Lower lobe of right lung (tissue), 2 donors: Measurements from ENCODE around the gene RTL9. TPM values are rescaled to one million over a fixed set of nuclear protein-coding genes. Genes with fewer than 3 reads are reported as not detected.

Experiments used
- ATAC-seq, 2 donors: fragments of 200-7000 bp; cut with Tn5 transposase; one replicate each; pipeline ENCODE4 v1.9.1; 2020 to 2022; ENCODE audit warnings: mild to moderate bottlenecking in 2 of 2, moderate library complexity in 2 of 2
- DNase-seq: peaks from one replicate; pipeline ENCODE4 v3.0.0-alpha.2; 2020
- H3K27ac ChIP-seq: fragments of 200-600 bp; one replicate; pipeline ENCODE4 v1.8.0; 2022
- H3K27me3 ChIP-seq: fragments of 200-600 bp; one replicate; pipeline ENCODE4 v1.8.0; 2022; ENCODE audit warnings: low read depth
- H3K36me3 ChIP-seq: fragments of 200-600 bp; one replicate; pipeline ENCODE4 v1.8.0; 2022; ENCODE audit warnings: mild to moderate bottlenecking
- H3K4me1 ChIP-seq: fragments of 200-600 bp; one replicate; pipeline ENCODE4 v1.8.0; 2022
- H3K4me3 ChIP-seq: fragments of 200-600 bp; one replicate; pipeline ENCODE4 v1.8.0; 2022; ENCODE audit warnings: mild to moderate bottlenecking
- H3K9me3 ChIP-seq: fragments of 200-600 bp; one replicate; pipeline ENCODE4 v1.8.0; 2022
- CTCF ChIP-seq: fragments of 200-600 bp; IDR thresholded peaks from one replicate; pipeline ENCODE4 v1.8.0; 2022; ENCODE audit warnings: antibody characterized with exemption, mild to moderate bottlenecking
- intact Hi-C: fragments of 100-400 bp; cut with DNase I; formaldehyde crosslinking; loops from one replicate; pipeline ENCODE4 v1.11.0; 2022
- total RNA-seq: library from RNA; stranded (reverse); fragmentation: NEBNext Ultra II Directional; extraction: Animal tissue kit (Norgen Biotek cat#: 25700); gene quantifications from one replicate; pipeline ENCODE4 v1.2.1, GENCODE V29; 2021
- donor health status: DM: no; HTN: yes; CAD: no; lungs with severe emphysema.

Gene RTL9
- total RNA-seq, 1 donor from 2014 or later = not detected

GRCh38 chrX:110316351-110317060 is 42.1 kb upstream of the RTL9 start:
- Histone ChIP-seq H3K4me3 (peak overlapping the region; percentile 70), H3K9me3 (no peaks in the 10 kb centered on the region), H3K27ac (no peak overlapping the region), H3K4me1 (no peaks in the 10 kb centered on the region), H3K27me3 (no peaks in the 10 kb centered on the region), H3K36me3 (no peaks in the 10 kb centered on the region)
- ATAC-seq (no peak), DNase-seq (no peak)
- TF ChIP-seq CTCF = no peak
- intact Hi-C loops = no loop called here

- peak; percentile 45 to 59 for ATAC-seq
- intact Hi-C loops = no loop called here
- H3K27me3 ChIP-seq = no peaks in the 10 kb centered on the region
- no peaks in the 10 kb centered on the region for H3K9me3 ChIP-seq
- peak overlapping the region; percentile 70 for H3K4me3 ChIP-seq
- peak; percentile 46 for DNase-seq
- no peaks in the 10 kb centered on the region for H3K4me1 ChIP-seq
- no peak for TF ChIP-seq CTCF
- peak overlapping the region; percentile 83 for H3K27ac ChIP-seq
- no peaks in the 10 kb centered on the region for H3K36me3 ChIP-seq
Observed at GRCh38 chrX:110317061-110317819, 41.4 kb upstream of the RTL9 start.

DNA sequence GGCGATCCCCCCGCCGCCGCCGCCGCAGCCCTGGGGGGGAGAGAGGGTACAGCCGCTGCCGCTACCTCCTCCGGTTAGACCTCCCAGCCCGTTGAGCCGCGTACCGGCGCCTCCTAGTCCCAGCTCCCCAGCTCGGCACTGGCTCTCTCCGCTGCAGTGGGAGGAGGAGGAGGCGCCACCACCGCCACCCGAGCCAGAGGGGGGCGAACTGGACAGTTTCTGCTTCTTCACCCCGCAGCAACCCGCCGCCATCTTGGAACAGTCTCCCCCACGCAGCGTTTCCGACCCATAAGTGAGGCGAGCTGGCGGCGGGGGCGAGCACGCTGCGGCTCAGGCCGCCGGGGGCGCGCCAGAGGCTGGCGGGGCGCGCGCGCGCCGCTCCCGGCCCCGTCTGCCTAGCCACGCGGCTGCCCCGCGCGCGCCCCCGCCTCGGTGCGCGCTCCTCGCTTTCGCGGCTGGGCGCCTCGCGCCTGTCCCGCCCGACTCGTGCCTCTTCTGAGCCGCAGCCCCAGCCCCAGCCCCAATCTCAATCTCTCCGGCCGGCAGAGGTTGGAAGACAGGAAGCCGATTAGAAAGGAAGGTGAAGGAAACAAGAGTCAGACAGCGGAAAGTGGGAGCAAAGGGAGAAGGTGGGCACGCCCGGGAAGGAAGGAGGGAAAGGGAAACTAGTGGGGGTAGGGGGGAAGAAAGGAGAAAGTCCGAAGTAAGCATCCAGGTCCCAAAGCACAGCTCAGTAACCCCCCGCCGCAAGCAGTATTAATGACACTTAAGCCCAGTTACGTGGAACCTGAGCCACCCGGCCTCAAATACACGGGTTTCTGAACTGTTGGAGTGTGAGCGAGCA is 40.6 kb upstream of the RTL9 start, which contains the start of gene AMMECR1:
AMMECR1 (minus strand) TSS at position 266 of the 844 bp plus-strand sequence; CDS start at position 252, 14 bp downstream.
- intact Hi-C loops = no loop called here
- H3K27me3 ChIP-seq = no peaks in the 10 kb centered on the region
- ATAC-seq = peak; percentile 95 to 99
- no peaks in the 10 kb centered on the region for H3K9me3 ChIP-seq
- H3K36me3 ChIP-seq = no peaks in the 10 kb centered on the region
- peak; percentile 86 for DNase-seq
- peak within 1 kb of the TSS; percentile 83 for H3K27ac ChIP-seq
- H3K4me1 ChIP-seq = no peaks in the 10 kb centered on the region
- TF ChIP-seq CTCF = no peak
- H3K4me3 ChIP-seq = peak within 1 kb of the TSS; percentile 70

DNA sequence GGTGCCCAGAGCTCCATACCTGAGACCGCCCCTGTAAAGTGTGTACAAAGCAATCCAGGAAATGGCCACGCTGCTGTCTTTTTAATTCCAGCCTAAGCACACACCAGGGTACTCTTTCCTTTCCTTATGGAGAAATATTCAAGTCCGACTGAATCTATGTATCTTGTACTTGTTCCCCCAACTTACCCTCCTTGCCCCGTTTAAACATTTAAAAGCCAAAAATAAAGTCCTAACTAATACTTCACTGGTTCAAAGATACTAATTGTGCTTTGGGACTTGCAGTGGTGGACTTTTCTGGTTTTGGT is 40.0 kb upstream of the RTL9 start:
- H3K27ac ChIP-seq = peak overlapping the region; percentile 75
- no peak for DNase-seq
- H3K4me1 ChIP-seq = no peaks in the 10 kb centered on the region
- no peaks in the 10 kb centered on the region for H3K9me3 ChIP-seq
- peak overlapping the region; percentile 70 for H3K4me3 ChIP-seq
- ATAC-seq = peak; percentile 60 to 66
- TF ChIP-seq CTCF = no peak
- H3K27me3 ChIP-seq = no peaks in the 10 kb centered on the region
- no peaks in the 10 kb centered on the region for H3K36me3 ChIP-seq
- intact Hi-C loops = no loop called here

- DNase-seq (no peak), ATAC-seq (no peak)
- H3K4me1 ChIP-seq = no peaks in the 10 kb centered on the region
- no peaks in the 10 kb centered on the region for H3K27me3 ChIP-seq
- no peaks in the 10 kb centered on the region for H3K36me3 ChIP-seq
- intact Hi-C loops = no loop called here
- no peaks in the 10 kb centered on the region for H3K9me3 ChIP-seq
- no peak for TF ChIP-seq CTCF
- no peak overlapping the region for H3K27ac ChIP-seq
- H3K4me3 ChIP-seq = no peak overlapping the region
Observed at GRCh38 chrX:110320381-110320987, 38.2 kb upstream of the RTL9 start.
